ENCODE measurements around the gene GTF3C2.

Gene GTF3C2

GRCh38 chr2:27356382-27357181, at the start of gene GTF3C2:
Gene GTF3C2 (minus strand): TSS chr2:27356764. CDS start chr2:27343554, 13,210 bp downstream.
- DNase-seq = peak; percentile 96 to 99

- no peak for DNase-seq
These were observed 44.0 kb upstream of the GTF3C2 start for GRCh38 chr2:27400348-27401135.

- no peak for DNase-seq
These were observed 42.4 kb upstream of the GTF3C2 start for GRCh38 chr2:27398962-27399361.

- DNase-seq = no peak
These were observed 36.7 kb upstream of the GTF3C2 start for GRCh38 chr2:27393225-27393624.

GRCh38 chr2:27390822-27391679, 34.5 kb upstream of the GTF3C2 start:
- DNase-seq = no peak

GRCh38 chr2:27381577-27382181, 25.1 kb upstream of the GTF3C2 start:
- DNase-seq = no peak

- peak; percentile 92 to 95 for DNase-seq
These were observed 24.3 kb upstream of the GTF3C2 start, which contains the start of gene ZNF513 for GRCh38 chr2:27380626-27381545. Gene ZNF513 (minus strand): TSS chr2:27380734. CDS start chr2:27380526, 208 bp downstream.

GRCh38 chr2:27379836-27380625, 23.5 kb upstream of the GTF3C2 start:
- DNase-seq = peak in 1 of 2 experiments; percentile 61

- DNase-seq = no peak
These were observed 22.8 kb upstream of the GTF3C2 start for GRCh38 chr2:27379383-27379835.

- no peak for DNase-seq
These were observed 22.3 kb upstream of the GTF3C2 start for GRCh38 chr2:27378809-27379290.

- DNase-seq = peak in 1 of 2 experiments; percentile 8
These were observed 21.7 kb upstream of the GTF3C2 start for GRCh38 chr2:27378096-27378808.

GRCh38 chr2:27377618-27378095, 21.1 kb upstream of the GTF3C2 start:
- no peak for DNase-seq

- no peak for DNase-seq
These were observed 20.5 kb upstream of the GTF3C2 start for GRCh38 chr2:27376866-27377617.

- no peak for DNase-seq
These were observed 19.7 kb upstream of the GTF3C2 start for GRCh38 chr2:27376151-27376865.

GRCh38 chr2:27375513-27376099, 19.0 kb upstream of the GTF3C2 start:
- DNase-seq = no peak

- no peak for DNase-seq
These were observed 17.0 kb upstream of the GTF3C2 start for GRCh38 chr2:27373567-27373966.

GRCh38 chr2:27372937-27373336, 16.4 kb upstream of the GTF3C2 start:
- no peak for DNase-seq

All from SHP77 (cell line).